Measurements from ENCODE around the gene LRRK1.

DNA sequence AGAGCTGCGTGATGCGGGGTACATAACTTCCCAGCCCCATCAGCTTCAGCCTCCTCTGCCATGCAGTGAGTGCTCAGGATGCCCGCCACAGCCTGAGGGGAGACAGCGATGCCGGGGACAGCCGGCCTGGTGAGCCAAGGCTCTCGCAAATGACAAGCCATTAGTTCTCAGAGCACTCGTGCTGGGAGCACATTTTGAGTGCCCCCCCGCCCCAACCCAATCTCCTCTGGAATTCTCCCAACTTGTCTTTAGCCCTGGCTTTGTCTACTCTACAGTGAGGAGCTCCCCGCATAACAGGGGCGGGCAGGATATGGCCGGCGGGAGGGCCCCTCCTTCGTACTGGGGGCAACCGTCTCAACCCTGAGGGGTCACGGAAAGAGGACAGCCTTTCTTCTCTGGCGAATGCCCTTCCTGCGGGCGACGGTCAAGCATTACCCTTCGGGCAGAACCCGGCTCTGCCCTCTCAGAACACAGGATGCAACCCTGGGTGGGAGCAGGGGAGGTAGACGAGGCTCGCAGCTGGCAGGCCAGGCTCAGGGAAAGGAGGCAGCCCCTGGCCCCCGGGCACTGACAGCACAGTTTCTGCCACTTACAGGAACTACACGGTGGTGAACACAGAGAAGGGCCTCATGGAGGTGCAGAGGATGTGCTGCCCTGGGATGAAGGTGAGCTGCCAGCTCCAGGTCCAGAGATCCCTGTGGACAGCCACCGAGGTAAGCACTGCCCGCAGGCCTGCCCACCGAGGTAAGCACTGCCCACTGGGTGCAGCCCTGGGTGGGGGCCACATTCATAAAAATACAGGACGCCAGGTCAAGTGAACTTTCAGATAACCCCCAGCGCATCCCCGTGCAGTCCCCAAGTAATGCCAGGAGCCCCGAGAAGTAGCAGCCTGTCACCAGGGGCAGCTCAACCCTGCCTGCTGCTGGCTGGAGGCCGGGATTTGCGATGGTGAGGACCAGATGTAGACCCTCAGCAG lies 141.7 kb downstream of the LRRK1 start:
- no peak for TF ChIP-seq POLR2A (IDR thresholded peaks at IDR 0.05)
- TF ChIP-seq, protein P1, sequence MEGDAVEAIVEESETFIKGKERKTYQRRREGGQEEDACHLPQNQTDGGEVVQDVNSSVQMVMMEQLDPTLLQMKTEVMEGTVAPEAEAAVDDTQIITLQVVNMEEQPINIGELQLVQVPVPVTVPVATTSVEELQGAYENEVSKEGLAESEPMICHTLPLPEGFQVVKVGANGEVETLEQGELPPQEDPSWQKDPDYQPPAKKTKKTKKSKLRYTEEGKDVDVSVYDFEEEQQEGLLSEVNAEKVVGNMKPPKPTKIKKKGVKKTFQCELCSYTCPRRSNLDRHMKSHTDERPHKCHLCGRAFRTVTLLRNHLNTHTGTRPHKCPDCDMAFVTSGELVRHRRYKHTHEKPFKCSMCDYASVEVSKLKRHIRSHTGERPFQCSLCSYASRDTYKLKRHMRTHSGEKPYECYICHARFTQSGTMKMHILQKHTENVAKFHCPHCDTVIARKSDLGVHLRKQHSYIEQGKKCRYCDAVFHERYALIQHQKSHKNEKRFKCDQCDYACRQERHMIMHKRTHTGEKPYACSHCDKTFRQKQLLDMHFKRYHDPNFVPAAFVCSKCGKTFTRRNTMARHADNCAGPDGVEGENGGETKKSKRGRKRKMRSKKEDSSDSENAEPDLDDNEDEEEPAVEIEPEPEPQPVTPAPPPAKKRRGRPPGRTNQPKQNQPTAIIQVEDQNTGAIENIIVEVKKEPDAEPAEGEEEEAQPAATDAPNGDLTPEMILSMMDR (IDR thresholded peaks at IDR 0.05) = no peak

Data from thyroid gland (tissue), 4 donors.